B cell (primary cell): ENCODE data around the gene KDF1. TPM values are rescaled to one million over a fixed set of nuclear protein-coding genes. Genes with fewer than 3 reads are reported as not detected.

Experiments used
- ATAC-seq: fragments of 200-7000 bp; cut with Tn5 transposase; one replicate; pipeline ENCODE4 v1.10.0; 2021; ENCODE audit warnings: low read depth, mild to moderate bottlenecking, moderate number of reproducible peaks, moderate library complexity
- CTCF ChIA-PET: fragments of 350-600 bp; sonication (Branson Sonifier 250); formaldehyde crosslinking; loops from one replicate; lab custom pipeline; 2021; ENCODE audit warnings: antibody characterized with exemption, inconsistent platforms; lab: Charles Lee
- POLR2A ChIA-PET: fragments of 350-600 bp; sonication (Branson Sonifier 250); formaldehyde crosslinking; loops from one replicate; lab custom pipeline; 2021; ENCODE audit warnings: antibody characterized with exemption; lab: Charles Lee
- DNase-seq: peaks from one replicate; pipeline ENCODE4 v3.0.0; 2013
- H2AFZ ChIP-seq: 2 replicates; pipeline ENCODE4 v1.6.1; 2012; ENCODE audit warnings: mild to moderate bottlenecking, low read depth, low read length; ENCODE audit not compliant: insufficient read depth, poor library complexity, severe bottlenecking
- H3K27ac ChIP-seq, 2 donors: 1 replicate in 1 of 2; 2 replicates in 1 of 2; pipeline ENCODE4 v1.5.1; 2012 to 2013; ENCODE audit warnings: low read length in 2 of 2, mild to moderate bottlenecking in 2 of 2, moderate library complexity in 1 of 2
- H3K27me3 ChIP-seq, 4 experiments: fragments of 200-600 bp in 1 of 4; sonication (generic) in 1 of 4; replicated peaks in 1 of 4; 1 replicate in 2 of 4; 2 replicates in 2 of 4; pipeline versions ENCODE4 v1.6.1 to v1.7.0; 2013 to 2016; ENCODE audit warnings: low read length in 3 of 4, mild to moderate bottlenecking in 2 of 4, mixed read lengths in 1 of 4, moderate library complexity in 1 of 4; ENCODE audit not compliant: insufficient read depth in 4 of 4, control insufficient read depth in 3 of 4; ENCODE audit errors: control extremely low read depth in 1 of 4
- H3K36me3 ChIP-seq, 2 experiments: replicated peaks in 1 of 2; 1 replicate in 1 of 2; 2 replicates in 1 of 2; pipeline versions ENCODE4 v1.6.1 to v1.7.1; 2013; ENCODE audit warnings: low read length in 1 of 2; ENCODE audit not compliant: insufficient read depth in 2 of 2, control insufficient read depth in 1 of 2; ENCODE audit errors: control extremely low read depth in 1 of 2, extremely low read depth in 1 of 2
- H3K4me1 ChIP-seq, 2 donors: fragments of 200-600 bp in 1 of 2; sonication (generic) in 1 of 2; 1 replicate in 1 of 2; 2 replicates in 1 of 2; pipeline versions ENCODE4 v1.5.1 to v1.6.1; 2013 to 2017; ENCODE audit warnings: low read length in 2 of 2; ENCODE audit not compliant: control insufficient read depth in 2 of 2, insufficient read depth in 2 of 2
- H3K4me2 ChIP-seq: replicated peaks from 2 replicates; pipeline ENCODE3; 2012; ENCODE audit warnings: mild to moderate bottlenecking, low read depth, low read length; ENCODE audit not compliant: poor library complexity, severe bottlenecking
- H3K4me3 ChIP-seq, 5 experiments: fragments of 200-600 bp in 1 of 5; sonication (generic) in 1 of 5; 1 replicate in 3 of 5; 2 replicates in 2 of 5; pipeline versions ENCODE4 v1.5.1 to v1.7.0; 2011 to 2016; ENCODE audit warnings: low read length in 4 of 5, mild to moderate bottlenecking in 4 of 5, low read depth in 2 of 5, control low read depth in 1 of 5, moderate library complexity in 1 of 5; ENCODE audit not compliant: insufficient read depth in 1 of 5; ENCODE audit errors: control extremely low read depth in 1 of 5, extremely low read depth in 1 of 5
- H3K79me2 ChIP-seq: fragments of 200-600 bp; sonication (generic); one replicate; pipeline ENCODE4 v1.6.0; 2016; ENCODE audit warnings: low read length; ENCODE audit not compliant: control insufficient read depth, insufficient read depth
- H3K9ac ChIP-seq: fragments of 200-600 bp; sonication (generic); 2 replicates; pipeline ENCODE4 v1.6.1; 2017; ENCODE audit warnings: mild to moderate bottlenecking, low read length, moderate library complexity
- H3K9me3 ChIP-seq, 3 donors: one replicate each; pipeline versions ENCODE4 v1.6.1 to v1.7.1; 2013; ENCODE audit warnings: low read length in 2 of 3; ENCODE audit not compliant: control insufficient read depth in 2 of 3, insufficient read depth in 1 of 3; ENCODE audit errors: control extremely low read depth in 1 of 3
- H4K20me1 ChIP-seq: 2 replicates; pipeline ENCODE4 v1.6.0; 2012; ENCODE audit warnings: mild to moderate bottlenecking, low read length; ENCODE audit not compliant: insufficient read depth, control insufficient read depth, poor library complexity, severe bottlenecking
- H3K27ac Mint-ChIP-seq: one replicate; pipeline ENCODE4 v1.8.0; 2021; ENCODE audit warnings: mixed read lengths
- H3K27me3 Mint-ChIP-seq: one replicate; pipeline ENCODE4 v1.8.0; 2021; ENCODE audit warnings: mixed read lengths
- H3K4me1 Mint-ChIP-seq: one replicate; pipeline ENCODE4 v1.8.0; 2021; ENCODE audit warnings: mixed read lengths
- H3K4me3 Mint-ChIP-seq: one replicate; pipeline ENCODE4 v1.8.0; 2021; ENCODE audit warnings: mixed read lengths
- H3K9me3 Mint-ChIP-seq: one replicate; pipeline ENCODE4 v1.8.0; 2022; ENCODE audit warnings: mixed read lengths; ENCODE audit not compliant: insufficient read depth
- CTCF ChIP-seq: fragments of 200-600 bp; IDR thresholded peaks from one replicate; pipeline ENCODE4 v1.8.0; 2022; ENCODE audit warnings: antibody characterized with exemption, mild to moderate bottlenecking
- EZH2 ChIP-seq: IDR thresholded peaks from 2 replicates; pipeline ENCODE4 v1.6.1; 2012; ENCODE audit warnings: borderline replicate concordance, low read depth, mild to moderate bottlenecking, moderate library complexity, low read length; ENCODE audit not compliant: insufficient read depth, poor library complexity, severe bottlenecking
- WGBS: methylation state at CpG from one replicate; pipeline ENCODE4 v1.1.5; 2013; ENCODE audit warnings: missing lambda C conversion rate; ENCODE audit not compliant: insufficient coverage; 5-methylcytosine and 5-hydroxymethylcytosine counted together
- intact Hi-C: fragments of 100-400 bp; cut with micrococcal nuclease; formaldehyde crosslinking; loops from one replicate; pipeline ENCODE4 v1.10.0; 2022
- polyA plus RNA-seq: library from polyadenylated mRNA; depleted of rRNA; stranded (reverse); fragments of >200 nt; gene quantifications from 2 replicates; pipeline ENCODE4 v1.2.3, GENCODE V29; 2012
- total RNA-seq, 2 donors: library from RNA; stranded (reverse); fragments of 120-200 nt in 1 of 2; gene quantifications; 1 replicate in 1 of 2; 2 replicates in 1 of 2; pipeline versions ENCODE4 v1.2.3 to v1.2.4, GENCODE V29; 2013 to 2022

The KDF1 gene
- total and polyA plus RNA-seq, 2 donors (not counting 1 experiment from before 2014, with no cell fraction given), result 0.74 to 2.6 TPM

DNA sequence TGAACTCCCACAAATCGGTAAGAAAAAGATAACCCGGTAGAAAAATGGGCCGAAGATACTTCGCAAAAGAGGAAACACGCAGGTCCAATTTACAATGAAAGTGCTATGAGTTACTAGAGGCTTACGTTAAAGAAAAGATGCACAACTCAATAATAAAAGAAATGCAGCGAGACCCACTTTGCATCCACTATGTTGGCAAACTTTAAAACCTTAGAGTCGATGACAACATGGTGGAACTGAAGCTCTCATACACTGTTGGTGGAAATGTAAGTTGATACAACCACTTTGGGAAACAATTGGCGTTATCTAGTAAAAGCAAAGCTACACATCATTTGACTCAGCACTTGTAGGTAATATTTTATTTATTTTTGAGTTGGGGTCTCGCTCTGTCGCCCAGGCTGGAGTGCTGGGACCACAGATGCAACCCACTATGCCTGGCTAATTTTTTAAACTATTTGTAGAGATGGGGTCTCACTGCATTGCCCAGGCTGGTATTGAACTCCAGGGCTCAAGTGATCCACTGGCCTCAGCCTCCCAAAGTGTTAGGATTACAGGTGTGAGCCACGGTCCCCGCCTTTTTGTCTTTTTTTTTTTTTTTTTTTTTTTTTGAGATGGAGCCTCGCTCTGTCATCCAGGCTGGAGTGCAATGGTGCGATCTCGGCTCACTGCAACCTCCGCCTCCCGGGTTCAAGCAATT is 59.3 kb downstream of the KDF1 start:
- TF ChIP-seq CTCF, result no peak
- no peak for TF ChIP-seq EZH2
- WGBS, result 20% methylated on average over 1 of the region's 18 CpGs
- Histone ChIP-seq H3K9ac (peak overlapping the region; percentile 85), H4K20me1 (peaks cover 11% of the 10 kb centered on the region), H3K4me1 (peaks cover 16 to 20% of the 10 kb centered on the region in 2 donors), H3K36me3 (peaks cover 2 to 10% of the 10 kb centered on the region in 2 experiments), H3K79me2 (peaks cover 47% of the 10 kb centered on the region), H2AFZ (peak overlapping the region; percentile 97), H3K4me2 (peak overlapping the region; percentile 81), H3K27ac (peak overlapping the region; percentile 82 to 92), H3K9me3 (no peaks in the 10 kb centered on the region), H3K27me3 (no peaks in the 10 kb centered on the region), H3K4me3 (peak overlapping the region; percentile 84 to 100 (median 97))
- intact Hi-C loops, result loop anchor here (1.0 to 10.0 kb wide), 5 partner anchors 11 to 426 kb away; partner anchors contain the start of genes GPN2, HMGN2 and NUDC
- peak overlapping the region; percentile 99 for H3K27ac Mint-ChIP-seq
- no peaks in the 10 kb centered on the region for H3K9me3 Mint-ChIP-seq
- DNase-seq (no peak), ATAC-seq (no peak)
- ChIA-PET POLR2A (interaction anchor here (0.6 to 3.4 kb wide), 5 partner anchors 11 to 36 kb away, joined by 3 to 26 read pairs (median 5); partner anchors contain the start of genes GPN2 and NUDC), CTCF (interaction anchor here (0.6 to 2.6 kb wide), 5 partner anchors 11 to 930 kb away, joined by 3 to 14 read pairs (median 3); partner anchors contain the start of genes GPN2 and PPP1R8)
- peak overlapping the region; percentile 92 for H3K4me3 Mint-ChIP-seq
- peaks cover 34% of the 10 kb centered on the region for H3K4me1 Mint-ChIP-seq
- no peaks in the 10 kb centered on the region for H3K27me3 Mint-ChIP-seq
